GM06990 (cell line): ENCODE results near the gene NRG2.

Source experiments
- DNase-seq: peaks from one replicate; pipeline ENCODE4 v3.0.0-alpha.2; 2011; ENCODE audit not compliant: insufficient read length; ENCODE audit errors: extremely low read depth
- H3K27me3 ChIP-seq: replicated peaks from 2 replicates; pipeline ENCODE4 v1.6.0; 2011; ENCODE audit warnings: low read length; ENCODE audit not compliant: control insufficient read depth, insufficient read depth
- H3K36me3 ChIP-seq: 2 replicates; pipeline ENCODE4 v1.5.1; 2011; ENCODE audit warnings: low read length; ENCODE audit not compliant: control insufficient read depth, insufficient read depth
- H3K4me3 ChIP-seq: replicated peaks from 2 replicates; pipeline ENCODE4 v1.5.1; 2011; ENCODE audit warnings: low read depth, mild to moderate bottlenecking, control low read depth, low read length
- CTCF ChIP-seq: IDR thresholded peaks from 2 replicates; pipeline ENCODE4 v1.5.1; 2011; ENCODE audit warnings: low read length, control low read depth, mild to moderate bottlenecking, inconsistent platforms; ENCODE audit not compliant: insufficient read depth, poor library complexity, severe bottlenecking

NRG2 gene

GRCh38 chr5:139895647-139896046, 147.5 kb downstream of the NRG2 start:
- H3K27me3 ChIP-seq = no peaks in the 10 kb centered on the region
- no peaks in the 10 kb centered on the region for H3K36me3 ChIP-seq
- DNase-seq = no peak
- no peak overlapping the region for H3K4me3 ChIP-seq
- no peak for TF ChIP-seq CTCF

- Histone ChIP-seq H3K36me3 (no peaks in the 10 kb centered on the region), H3K27me3 (no peaks in the 10 kb centered on the region), H3K4me3 (no peak overlapping the region)
- TF ChIP-seq CTCF = no peak
- DNase-seq = no peak
Observed at GRCh38 chr5:139895046-139895445, 148.1 kb downstream of the NRG2 start.

GRCh38 chr5:139893873-139894272, 149.2 kb downstream of the NRG2 start:
- Histone ChIP-seq H3K27me3 (no peaks in the 10 kb centered on the region), H3K4me3 (no peak overlapping the region), H3K36me3 (no peaks in the 10 kb centered on the region)
- DNase-seq = no peak
- TF ChIP-seq CTCF = no peak

- Histone ChIP-seq H3K4me3 (no peak overlapping the region), H3K27me3 (no peaks in the 10 kb centered on the region), H3K36me3 (no peaks in the 10 kb centered on the region)
- no peak for DNase-seq
- no peak for TF ChIP-seq CTCF
Observed at GRCh38 chr5:139889410-139889809, 153.7 kb downstream of the NRG2 start.

GRCh38 chr5:139888370-139888769, 154.7 kb downstream of the NRG2 start:
- no peak for DNase-seq
- H3K36me3 ChIP-seq = no peaks in the 10 kb centered on the region
- no peak for TF ChIP-seq CTCF
- no peaks in the 10 kb centered on the region for H3K27me3 ChIP-seq
- H3K4me3 ChIP-seq = no peak overlapping the region

- no peaks in the 10 kb centered on the region for H3K27me3 ChIP-seq
- no peaks in the 10 kb centered on the region for H3K36me3 ChIP-seq
- TF ChIP-seq CTCF = no peak
- no peak overlapping the region for H3K4me3 ChIP-seq
- DNase-seq = no peak
Observed at GRCh38 chr5:139886213-139886612, 156.9 kb downstream of the NRG2 start.
